GM18520 (cell line): ENCODE data around the gene SERPINB1.

Experiments used
- ATAC-seq: cut with Tn5 transposase; IDR thresholded peaks from one replicate; pipeline ENCODE4 v1.9.1; 2021; ENCODE audit not compliant: unreplicated experiment

The SERPINB1 gene

DNA sequence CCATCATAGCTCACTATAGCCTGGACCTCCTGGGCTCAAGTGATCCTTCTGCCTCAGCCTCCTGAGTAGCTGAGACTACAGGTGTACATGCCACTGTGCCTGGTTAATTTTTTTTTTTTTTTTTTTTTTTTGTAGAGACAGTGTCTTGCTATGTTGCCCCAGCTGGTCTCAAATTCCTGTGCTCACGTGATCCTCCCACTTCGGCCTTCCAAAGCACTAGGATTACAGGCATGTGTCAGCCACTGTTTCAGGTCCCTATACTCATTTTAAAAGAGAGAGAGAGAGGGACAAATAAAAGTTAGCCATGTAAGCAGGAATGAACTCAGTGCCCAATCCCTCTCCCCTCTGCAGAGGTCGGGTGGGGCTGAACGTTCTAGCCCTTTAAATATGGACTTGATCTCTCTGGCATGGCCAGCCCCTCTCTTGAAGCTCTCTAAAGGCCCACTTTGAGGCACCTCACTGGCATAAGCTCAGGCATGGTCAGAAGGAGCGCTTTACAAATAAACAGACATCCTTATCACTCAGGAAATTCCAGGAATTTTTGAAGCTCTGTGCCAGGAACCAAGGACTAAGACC is 9.0 kb upstream of the SERPINB1 start:
- ATAC-seq = no peak

DNA sequence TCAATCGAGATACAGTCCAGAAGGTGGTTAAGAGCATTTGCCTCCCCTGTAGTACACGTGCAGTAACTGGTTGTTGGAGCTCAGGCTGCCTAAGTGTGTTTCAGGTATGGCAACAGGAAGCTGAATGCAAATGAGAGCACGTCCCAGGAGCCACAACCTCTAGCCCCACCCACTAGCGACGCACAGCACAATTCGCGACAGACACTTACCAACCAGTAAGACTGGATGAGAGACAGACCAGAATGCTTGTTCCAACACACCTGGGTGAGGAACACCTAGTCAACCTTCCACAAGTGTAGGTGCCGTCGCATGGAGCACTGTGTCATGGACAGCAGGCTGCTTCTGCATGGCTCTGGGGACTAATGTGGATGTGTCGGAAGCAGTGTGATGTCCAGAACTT is 7.2 kb upstream of the SERPINB1 start:
- no peak for ATAC-seq

DNA sequence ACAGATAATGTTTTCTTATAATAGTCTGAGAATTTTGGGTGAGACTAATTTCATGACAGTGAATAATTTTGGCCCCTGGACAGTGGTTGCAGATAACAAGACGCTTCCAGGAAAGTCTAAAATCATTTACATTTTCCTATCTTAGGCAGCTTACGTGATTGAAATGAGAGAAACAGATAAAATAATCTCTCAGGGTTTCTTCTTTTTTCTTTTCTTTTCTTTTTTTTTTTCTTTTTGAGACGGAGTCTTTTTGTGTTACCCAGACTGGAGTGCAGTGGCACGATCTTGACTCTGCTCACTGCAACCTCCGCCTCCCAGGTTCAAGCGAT is 4.2 kb upstream of the SERPINB1 start:
- ATAC-seq = no peak

DNA sequence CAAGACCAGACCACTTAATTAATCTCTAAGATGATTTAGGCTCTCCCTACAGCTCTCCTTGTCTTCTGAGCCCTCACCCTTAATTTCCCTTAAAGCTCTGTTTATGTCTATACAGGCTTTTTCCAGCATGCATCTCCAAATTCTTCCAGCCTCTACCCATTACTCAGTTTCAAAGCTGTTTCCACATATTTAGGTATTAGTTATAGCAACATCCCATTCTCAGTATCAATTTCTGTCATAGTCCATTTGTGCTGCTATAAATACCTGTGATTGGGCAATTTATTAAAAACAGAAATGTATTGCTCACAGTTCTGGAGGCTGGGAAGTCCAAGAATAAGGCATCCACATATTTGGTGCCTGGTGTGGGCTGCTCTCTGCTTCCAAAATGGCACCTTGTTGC is 2.3 kb upstream of the SERPINB1 start:
- no peak for ATAC-seq

DNA sequence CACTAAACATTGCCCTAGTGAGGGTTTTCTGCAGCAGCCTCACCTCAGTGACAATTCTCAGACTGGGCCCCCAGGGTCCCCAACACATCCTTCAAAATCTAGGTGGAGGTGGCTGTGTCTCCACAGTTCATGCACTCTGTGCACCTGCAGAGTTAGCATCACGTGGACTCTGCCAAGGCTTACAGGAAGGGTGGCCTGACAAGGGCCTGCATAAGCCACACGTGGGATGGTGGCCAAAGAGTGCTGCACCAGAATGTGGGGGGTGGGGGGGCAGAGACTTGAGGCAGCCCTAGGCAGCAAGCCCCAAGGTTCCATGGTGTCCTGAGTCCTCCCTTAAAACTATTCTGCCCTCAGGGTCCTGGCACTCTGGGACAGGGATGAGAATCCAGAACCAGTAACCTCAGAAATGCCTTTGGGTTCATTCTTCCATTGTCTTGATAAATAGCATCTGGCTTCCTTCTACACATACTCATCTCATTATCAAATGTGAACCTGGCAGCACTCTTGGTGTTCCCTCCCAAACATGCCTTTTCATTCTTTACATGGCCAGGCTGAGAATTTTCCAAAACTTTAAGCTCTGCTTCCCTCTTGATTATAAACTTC is 1.6 kb upstream of the SERPINB1 start:
- no peak for ATAC-seq

- no peak for ATAC-seq
These were observed 483 bp upstream of the SERPINB1 start for GRCh38 chr6:2842139-2842552.

- ATAC-seq = no peak
These were observed 958 bp downstream of the SERPINB1 start for GRCh38 chr6:2840749-2841061.

- no peak for ATAC-seq
These were observed 1.5 kb downstream of the SERPINB1 start for GRCh38 chr6:2839982-2840748.

DNA sequence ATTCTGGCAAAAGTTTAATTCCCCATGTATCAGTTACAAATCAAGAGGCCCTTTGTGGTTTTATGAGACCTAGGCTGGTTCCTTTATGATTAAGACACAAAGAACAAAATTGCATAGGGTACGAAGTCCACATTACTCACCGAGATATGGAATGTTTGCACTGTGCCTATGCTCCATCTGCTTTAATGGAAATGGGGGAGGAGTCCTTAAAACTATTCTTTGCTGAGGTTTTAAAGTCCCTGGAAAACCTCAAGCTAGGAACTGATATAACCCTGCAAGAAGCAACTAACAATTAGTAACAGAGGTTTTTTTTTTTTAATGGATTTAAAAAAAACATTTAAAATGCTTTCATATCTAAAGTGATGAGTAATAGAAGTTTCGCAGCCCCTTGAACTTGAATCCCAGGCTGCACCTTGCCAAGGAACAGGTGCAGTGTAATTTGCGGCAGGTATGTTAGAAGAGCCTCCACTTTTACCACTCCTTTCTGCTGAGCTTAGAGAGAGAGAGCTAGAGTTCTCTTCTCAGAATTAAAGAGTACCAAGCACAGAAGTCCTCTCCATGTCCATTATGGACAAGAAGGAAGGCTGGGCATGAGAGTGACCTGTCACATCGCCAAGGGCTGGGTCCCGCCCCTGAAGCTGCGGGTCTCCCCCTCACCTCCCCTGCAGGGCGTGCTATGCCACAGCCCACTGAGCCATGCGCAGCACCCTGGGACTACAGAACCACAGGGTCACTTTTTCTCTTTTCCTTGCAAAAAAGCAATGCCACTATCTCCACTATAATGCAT is 2.3 kb downstream of the SERPINB1 start:
- ATAC-seq = no peak

- no peak for ATAC-seq
These were observed 3.4 kb downstream of the SERPINB1 start for GRCh38 chr6:2838251-2838650.

DNA sequence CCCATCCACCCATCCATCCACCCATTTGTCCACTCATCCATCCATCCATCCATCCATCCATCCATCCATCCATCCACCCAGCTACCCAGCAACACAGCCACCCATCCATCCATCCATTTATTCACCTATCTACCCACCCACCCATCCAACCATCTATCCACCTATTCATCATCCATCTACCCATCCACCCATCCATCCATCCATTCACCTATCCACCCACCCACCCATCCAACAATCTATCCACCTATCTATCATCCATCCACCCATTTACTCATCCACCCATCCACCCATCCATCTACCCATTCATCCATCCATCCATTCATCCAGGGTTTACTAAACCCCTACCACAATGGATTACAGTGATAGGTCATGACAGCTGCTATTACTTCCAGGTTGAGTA is 7.4 kb downstream of the SERPINB1 start:
- ATAC-seq = no peak

GRCh38 chr6:2831392-2831791 is 10.3 kb downstream of the SERPINB1 start:
- no peak for ATAC-seq

- ATAC-seq = no peak
These were observed 11.5 kb downstream of the SERPINB1 start for GRCh38 chr6:2830183-2830582.

GRCh38 chr6:2829253-2829652 is 12.4 kb downstream of the SERPINB1 start:
- ATAC-seq = no peak

GRCh38 chr6:2828629-2829028 is 13.0 kb downstream of the SERPINB1 start:
- ATAC-seq = no peak

GRCh38 chr6:2827142-2827541 is 14.5 kb downstream of the SERPINB1 start:
- ATAC-seq = no peak

DNA sequence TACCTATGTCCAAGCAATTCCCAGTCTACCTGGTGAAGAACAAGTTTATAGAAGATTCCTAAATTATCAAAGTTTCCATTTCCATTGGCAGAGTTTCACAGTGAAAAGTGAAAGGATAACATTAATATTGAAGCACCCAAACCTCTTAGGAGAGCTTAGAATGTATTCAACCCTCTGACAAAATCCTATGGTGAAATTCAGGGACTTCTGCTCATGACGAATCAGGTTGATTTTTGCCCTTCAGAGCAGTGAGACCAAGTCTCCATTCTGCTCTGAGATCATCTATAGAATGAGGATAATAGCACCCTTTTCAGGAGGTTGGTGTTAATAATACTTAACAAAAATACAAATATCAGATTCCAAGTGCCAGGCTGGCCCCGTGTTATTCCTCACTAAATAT is 15.5 kb downstream of the SERPINB1 start:
- ATAC-seq = no peak

DNA sequence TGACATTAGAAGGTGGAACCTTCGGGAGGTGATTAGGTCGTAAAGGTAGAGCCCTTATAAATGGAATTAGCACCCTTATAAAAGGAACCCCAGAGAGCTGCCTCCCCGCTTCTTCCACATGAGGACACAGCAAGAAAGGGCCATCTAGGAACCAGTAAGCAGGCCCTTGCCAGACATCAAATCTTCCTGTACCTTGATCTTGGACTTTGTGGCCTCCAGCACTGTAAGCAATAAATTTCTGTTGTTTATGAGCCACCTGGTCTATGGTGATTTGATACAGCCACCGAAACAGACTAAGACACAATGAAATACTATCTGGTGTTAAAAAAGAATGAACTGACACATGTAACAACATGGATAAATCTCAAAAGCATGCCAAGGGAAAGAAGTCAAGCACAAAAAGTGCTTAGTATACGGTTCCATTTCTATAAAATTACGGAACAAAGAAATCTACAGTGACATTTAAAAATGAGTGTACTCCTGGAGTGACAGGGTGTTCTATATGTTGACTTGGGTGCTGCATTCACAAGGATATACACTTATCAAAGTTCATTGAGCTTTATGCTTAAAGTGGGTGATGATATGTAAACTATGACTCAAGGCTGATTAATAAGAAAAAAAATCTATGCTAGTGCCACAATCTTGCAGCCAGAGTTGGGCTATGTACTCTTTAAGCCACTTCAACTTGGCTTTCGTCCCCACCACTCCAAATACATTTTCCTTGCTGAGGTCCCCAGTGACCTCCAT is 18.4 kb downstream of the SERPINB1 start:
- no peak for ATAC-seq

GRCh38 chr6:2821554-2821953 is 20.1 kb downstream of the SERPINB1 start:
- no peak for ATAC-seq

DNA sequence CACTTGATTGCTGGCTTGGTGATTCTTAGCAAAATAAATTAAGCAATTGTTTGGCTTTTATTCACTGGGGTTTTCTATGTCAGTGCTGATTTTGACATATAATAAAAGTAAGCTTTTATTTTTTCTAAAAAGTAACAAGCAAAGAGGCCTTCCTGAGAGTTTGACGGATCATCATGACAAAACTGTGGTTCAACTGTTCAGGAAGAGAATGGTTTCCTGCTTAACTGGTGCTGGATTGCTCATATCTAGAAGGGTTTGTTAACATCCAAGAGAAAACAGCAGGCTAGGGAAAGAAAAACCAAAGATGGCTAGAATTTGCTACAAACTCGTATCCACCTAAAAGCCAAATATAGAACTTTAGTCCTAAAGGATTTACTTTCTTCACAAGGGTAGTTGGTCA is 21.2 kb downstream of the SERPINB1 start:
- ATAC-seq = no peak

GRCh38 chr6:2819978-2820377 is 21.7 kb downstream of the SERPINB1 start:
- no peak for ATAC-seq
